GM19467 (cell line): Measurements from ENCODE around the gene ZNF804A.

Experiments used
- ATAC-seq: cut with Tn5 transposase; IDR thresholded peaks from one replicate; pipeline ENCODE4 v1.9.1; 2021; ENCODE audit warnings: mild to moderate bottlenecking, moderate library complexity; ENCODE audit not compliant: unreplicated experiment

The ZNF804A gene

GRCh38 chr2:184598316-184599053, at the start of gene ZNF804A:
ZNF804A (plus strand) TSS chr2:184598529; CDS start chr2:184598960, 431 bp downstream.
- peak; percentile 86 for ATAC-seq

GRCh38 chr2:184549153-184549552, 49.2 kb upstream of the ZNF804A start:
- no peak for ATAC-seq

GRCh38 chr2:184551626-184552025, 46.7 kb upstream of the ZNF804A start:
- ATAC-seq, result no peak

- no peak for ATAC-seq
These were observed 43.6 kb upstream of the ZNF804A start for GRCh38 chr2:184554736-184555135.

- ATAC-seq, result no peak
These were observed 43.0 kb upstream of the ZNF804A start for GRCh38 chr2:184555352-184555751.

GRCh38 chr2:184556639-184557038, 41.7 kb upstream of the ZNF804A start:
- no peak for ATAC-seq

GRCh38 chr2:184558713-184559464, 39.4 kb upstream of the ZNF804A start:
- no peak for ATAC-seq

- ATAC-seq, result no peak
These were observed 37.7 kb upstream of the ZNF804A start for GRCh38 chr2:184560603-184561002.

- no peak for ATAC-seq
These were observed 35.8 kb upstream of the ZNF804A start for GRCh38 chr2:184562532-184562931.

- no peak for ATAC-seq
These were observed 34.2 kb upstream of the ZNF804A start for GRCh38 chr2:184564092-184564491.

- ATAC-seq, result no peak
These were observed 31.6 kb upstream of the ZNF804A start for GRCh38 chr2:184566716-184567115.

- no peak for ATAC-seq
These were observed 21.3 kb upstream of the ZNF804A start for GRCh38 chr2:184577056-184577455.

GRCh38 chr2:184577743-184578142, 20.6 kb upstream of the ZNF804A start:
- no peak for ATAC-seq

- no peak for ATAC-seq
These were observed 19.1 kb upstream of the ZNF804A start for GRCh38 chr2:184579226-184579625.

GRCh38 chr2:184581391-184581790, 16.9 kb upstream of the ZNF804A start:
- ATAC-seq, result no peak

- ATAC-seq, result no peak
These were observed 9.1 kb upstream of the ZNF804A start for GRCh38 chr2:184589261-184589660.

- ATAC-seq, result peak; percentile 20
These were observed 1.4 kb upstream of the ZNF804A start for GRCh38 chr2:184596819-184597411.

- ATAC-seq, result peak; percentile 20
These were observed 748 bp upstream of the ZNF804A start for GRCh38 chr2:184597571-184597991.

GRCh38 chr2:184598002-184598315, 370 bp upstream of the ZNF804A start:
- no peak for ATAC-seq

GRCh38 chr2:184599054-184599871, 934 bp downstream of the ZNF804A start:
- ATAC-seq, result no peak

- ATAC-seq, result no peak
These were observed 1.5 kb downstream of the ZNF804A start for GRCh38 chr2:184599872-184600222.
